HAP-1 (cell line): ENCODE measurements around the gene HSD11B2.

Experiments used
- DNase-seq, 2 experiments: peaks; one replicate each; pipeline ENCODE4 v3.0.0-alpha.2; 2016 to 2020; ENCODE audit warnings: low spot score in 2 of 2
- H3K27me3 ChIP-seq: fragments of 250-450 bp; sonication (Bioruptor Pico); 2 replicates; pipeline ENCODE4 v1.5.1; 2020; ENCODE audit warnings: low read depth, mild to moderate bottlenecking, moderate library complexity
- H3K36me3 ChIP-seq: fragments of 250-450 bp; sonication (Bioruptor Pico); replicated peaks from 2 replicates; pipeline ENCODE4 v1.5.1; 2020; ENCODE audit warnings: mild to moderate bottlenecking
- H3K4me1 ChIP-seq: fragments of 250-450 bp; sonication (Bioruptor Pico); 2 replicates; pipeline ENCODE4 v1.5.1; 2020; ENCODE audit warnings: mild to moderate bottlenecking
- H3K4me3 ChIP-seq: fragments of 250-450 bp; sonication (Bioruptor Pico); 2 replicates; pipeline ENCODE4 v1.5.1; 2020; ENCODE audit warnings: mild to moderate bottlenecking, moderate library complexity
- H3K9me3 ChIP-seq: fragments of 250-450 bp; sonication (Bioruptor Pico); 2 replicates; pipeline ENCODE4 v1.5.1; 2020; ENCODE audit warnings: mild to moderate bottlenecking, moderate library complexity
- in situ Hi-C: fragments of 300-500 bp; cut with MboI; formaldehyde crosslinking; loops from 3 replicates; pipeline ENCODE4 v1.14.3; 2020; ENCODE audit warnings: low sequenced_read_pairs, inconsistent platforms, mixed read lengths

Gene HSD11B2

GRCh38 chr16:67463059-67463458 is 32.1 kb downstream of the HSD11B2 start:
- H3K9me3 ChIP-seq = no peaks in the 10 kb centered on the region
- DNase-seq = no peak
- H3K4me1 ChIP-seq = peaks cover 4% of the 10 kb centered on the region; the same call in 1 of the 2 replicates
- in situ Hi-C loops = loop anchor here (10.0 kb wide), 1 partner anchor 488 kb away; no protein-coding TSS in a partner anchor
- no peaks in the 10 kb centered on the region for H3K27me3 ChIP-seq
- no peak overlapping the region for H3K4me3 ChIP-seq
- no peaks in the 10 kb centered on the region for H3K36me3 ChIP-seq

- Histone ChIP-seq H3K27me3 (no peaks in the 10 kb centered on the region), H3K4me1 (peaks cover 4% of the 10 kb centered on the region; the same call in 1 of the 2 replicates), H3K9me3 (no peaks in the 10 kb centered on the region), H3K4me3 (no peak overlapping the region), H3K36me3 (no peaks in the 10 kb centered on the region)
- DNase-seq = no peak
- in situ Hi-C loops = loop anchor here (10.0 kb wide), 1 partner anchor 489 kb away; no protein-coding TSS in a partner anchor
Observed at GRCh38 chr16:67463691-67464090, 32.8 kb downstream of the HSD11B2 start.

DNA sequence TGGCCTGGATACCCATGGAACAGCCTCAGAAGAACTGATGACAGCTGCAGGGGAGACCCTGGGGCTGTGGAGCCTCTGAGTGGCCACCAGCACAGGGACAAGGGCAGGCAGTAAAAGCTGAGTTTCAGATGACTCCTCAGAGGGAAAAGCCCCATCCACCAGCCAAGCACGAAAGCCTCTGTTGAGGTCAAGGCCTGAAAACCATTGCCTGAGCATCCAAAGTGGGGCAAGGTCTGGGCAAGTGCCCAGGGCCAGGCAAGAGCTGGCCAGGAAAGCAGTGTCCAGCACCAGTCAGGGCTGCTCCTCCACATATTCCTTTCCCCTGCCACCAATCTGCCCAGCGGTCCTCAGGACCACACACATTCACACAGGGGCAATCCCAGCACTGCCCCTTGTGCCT is 33.6 kb downstream of the HSD11B2 start:
- Histone ChIP-seq H3K9me3 (no peaks in the 10 kb centered on the region), H3K36me3 (no peaks in the 10 kb centered on the region), H3K27me3 (no peaks in the 10 kb centered on the region), H3K4me3 (no peak overlapping the region), H3K4me1 (peaks cover 4% of the 10 kb centered on the region; the same call in 1 of the 2 replicates)
- no peak for DNase-seq
- in situ Hi-C loops = loop anchor here (10.0 kb wide), 1 partner anchor 490 kb away; no protein-coding TSS in a partner anchor

- in situ Hi-C loops = loop anchor here (10.0 kb wide), 1 partner anchor 492 kb away; no protein-coding TSS in a partner anchor
- Histone ChIP-seq H3K4me3 (no peak overlapping the region), H3K27me3 (no peaks in the 10 kb centered on the region), H3K9me3 (no peaks in the 10 kb centered on the region), H3K36me3 (no peaks in the 10 kb centered on the region), H3K4me1 (peaks cover 4% of the 10 kb centered on the region; the same call in 1 of the 2 replicates)
- peak in 1 of 2 experiments; percentile 13 for DNase-seq
Observed at GRCh38 chr16:67466581-67466980, 35.7 kb downstream of the HSD11B2 start.

DNA sequence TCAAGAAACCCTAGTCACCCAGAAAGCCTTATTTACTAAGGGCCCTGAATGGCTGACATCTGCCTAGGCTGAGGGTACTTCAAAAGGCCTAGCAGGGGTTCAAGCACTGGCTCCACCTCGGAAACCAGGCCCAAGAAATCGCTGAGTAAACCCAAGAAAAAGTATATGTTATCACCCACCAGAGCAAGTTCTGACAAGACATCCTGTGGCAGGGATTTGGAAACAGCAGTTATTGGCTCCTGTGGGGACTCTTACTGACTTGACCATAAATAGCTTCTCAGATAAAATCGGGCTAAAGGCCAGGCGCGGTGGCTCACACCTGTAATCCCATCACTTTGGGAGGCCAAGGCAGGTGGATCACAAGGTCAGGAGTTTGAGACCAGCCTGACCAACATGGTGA is 37.8 kb downstream of the HSD11B2 start:
- in situ Hi-C loops = loop anchor here (10.0 kb wide), 1 partner anchor 494 kb away; no protein-coding TSS in a partner anchor
- H3K9me3 ChIP-seq = no peaks in the 10 kb centered on the region
- H3K4me1 ChIP-seq = peaks cover 4% of the 10 kb centered on the region; the same call in 1 of the 2 replicates
- DNase-seq = no peak
- no peaks in the 10 kb centered on the region for H3K27me3 ChIP-seq
- no peak overlapping the region for H3K4me3 ChIP-seq
- H3K36me3 ChIP-seq = no peaks in the 10 kb centered on the region

DNA sequence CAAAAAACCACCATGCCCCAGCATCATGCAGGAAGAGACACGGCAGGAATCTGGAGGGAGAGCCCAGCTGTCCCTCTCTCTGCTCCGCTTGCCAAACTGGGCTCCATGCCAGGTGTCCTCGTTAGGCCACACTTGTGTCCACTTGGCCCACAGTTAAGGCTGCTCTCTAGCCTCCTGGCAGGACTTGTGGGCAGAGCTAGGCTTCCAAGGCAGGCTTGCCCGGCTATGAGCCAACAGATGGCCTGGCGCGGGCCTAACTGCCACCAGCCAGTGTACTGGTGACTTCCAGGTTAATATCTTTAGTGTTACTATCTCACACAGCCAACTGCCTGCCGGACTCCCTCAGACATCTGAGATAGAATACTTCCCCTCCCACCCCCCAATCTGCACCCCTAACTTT is 39.4 kb downstream of the HSD11B2 start:
- no peak overlapping the region for H3K4me3 ChIP-seq
- in situ Hi-C loops = no loop called here
- no peaks in the 10 kb centered on the region for H3K27me3 ChIP-seq
- no peak for DNase-seq
- H3K9me3 ChIP-seq = no peaks in the 10 kb centered on the region
- H3K4me1 ChIP-seq = peaks cover 4% of the 10 kb centered on the region; the same call in 1 of the 2 replicates
- no peaks in the 10 kb centered on the region for H3K36me3 ChIP-seq

DNA sequence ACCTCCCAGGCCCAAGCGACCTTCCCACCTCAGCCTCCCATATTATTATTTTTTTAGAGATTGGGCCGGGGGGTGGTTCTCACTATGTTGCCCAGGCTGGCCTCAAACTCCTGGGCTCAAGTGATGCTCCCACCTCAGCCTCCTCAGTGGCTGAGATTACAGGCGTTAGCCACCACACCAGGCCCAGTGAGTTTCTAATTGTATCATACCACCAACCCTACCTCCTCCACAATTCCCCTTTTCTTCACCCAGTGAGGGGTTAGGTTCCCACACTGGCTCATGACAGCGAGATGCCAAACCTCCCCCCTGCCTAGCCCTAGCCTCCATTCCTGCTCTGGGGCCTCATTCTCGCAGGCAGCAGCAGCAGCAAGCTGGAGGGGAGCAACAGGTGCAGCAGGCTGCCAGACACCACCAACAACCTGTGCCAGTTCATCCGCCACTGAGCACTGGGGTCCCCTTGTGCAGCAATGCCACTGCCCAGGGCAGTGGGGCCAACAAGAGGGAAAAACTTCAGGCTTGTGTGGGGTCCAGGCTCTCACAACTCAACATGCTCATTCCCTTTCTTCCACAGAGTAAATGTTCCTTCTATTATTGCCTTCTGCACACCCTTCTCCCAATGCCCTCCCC is 41.0 kb downstream of the HSD11B2 start:
- Histone ChIP-seq H3K27me3 (no peaks in the 10 kb centered on the region), H3K4me3 (no peak overlapping the region), H3K36me3 (no peaks in the 10 kb centered on the region), H3K9me3 (no peaks in the 10 kb centered on the region), H3K4me1 (no peaks in the 10 kb centered on the region; the same call in 1 of the 2 replicates)
- in situ Hi-C loops = no loop called here
- no peak for DNase-seq

GRCh38 chr16:67474551-67475455 is 43.9 kb downstream of the HSD11B2 start:
- Histone ChIP-seq H3K4me1 (peaks cover 4% of the 10 kb centered on the region), H3K4me3 (no peak overlapping the region), H3K9me3 (no peaks in the 10 kb centered on the region), H3K27me3 (no peaks in the 10 kb centered on the region), H3K36me3 (no peaks in the 10 kb centered on the region)
- in situ Hi-C loops = no loop called here
- no peak for DNase-seq

- H3K36me3 ChIP-seq = no peaks in the 10 kb centered on the region
- in situ Hi-C loops = no loop called here
Observed at GRCh38 chr16:67477960-67478554, 47.1 kb downstream of the HSD11B2 start.

GRCh38 chr16:67480833-67481560 is 50.1 kb downstream of the HSD11B2 start, which contains the start of gene ATP6V0D1:
Gene ATP6V0D1 (minus strand): TSS chr16:67481157. CDS start chr16:67481086, 71 bp downstream.
- peak; percentile 95 to 99 for DNase-seq
- in situ Hi-C loops = no loop called here
- peaks cover 13% of the 10 kb centered on the region for H3K4me1 ChIP-seq
- H3K9me3 ChIP-seq = no peaks in the 10 kb centered on the region
- no peaks in the 10 kb centered on the region for H3K36me3 ChIP-seq
- H3K4me3 ChIP-seq = peak within 1 kb of the TSS; percentile 96
- H3K27me3 ChIP-seq = no peaks in the 10 kb centered on the region

More at GRCh38 chr16:67477960-67478554, 47.1 kb downstream of the HSD11B2 start:
- no peak for DNase-seq
- H3K9me3 ChIP-seq = no peaks in the 10 kb centered on the region
- no peaks in the 10 kb centered on the region for H3K27me3 ChIP-seq
- no peak overlapping the region for H3K4me3 ChIP-seq
- H3K4me1 ChIP-seq = peaks cover 13% of the 10 kb centered on the region

GRCh38 chr16:67481561-67482232 is 50.8 kb downstream of the HSD11B2 start:
- H3K4me1 ChIP-seq = peaks cover 13% of the 10 kb centered on the region
- no peaks in the 10 kb centered on the region for H3K9me3 ChIP-seq
- no peaks in the 10 kb centered on the region for H3K36me3 ChIP-seq
- DNase-seq = peak; percentile 37 to 73
- in situ Hi-C loops = no loop called here
- peak overlapping the region; percentile 96 for H3K4me3 ChIP-seq
- no peaks in the 10 kb centered on the region for H3K27me3 ChIP-seq

DNA sequence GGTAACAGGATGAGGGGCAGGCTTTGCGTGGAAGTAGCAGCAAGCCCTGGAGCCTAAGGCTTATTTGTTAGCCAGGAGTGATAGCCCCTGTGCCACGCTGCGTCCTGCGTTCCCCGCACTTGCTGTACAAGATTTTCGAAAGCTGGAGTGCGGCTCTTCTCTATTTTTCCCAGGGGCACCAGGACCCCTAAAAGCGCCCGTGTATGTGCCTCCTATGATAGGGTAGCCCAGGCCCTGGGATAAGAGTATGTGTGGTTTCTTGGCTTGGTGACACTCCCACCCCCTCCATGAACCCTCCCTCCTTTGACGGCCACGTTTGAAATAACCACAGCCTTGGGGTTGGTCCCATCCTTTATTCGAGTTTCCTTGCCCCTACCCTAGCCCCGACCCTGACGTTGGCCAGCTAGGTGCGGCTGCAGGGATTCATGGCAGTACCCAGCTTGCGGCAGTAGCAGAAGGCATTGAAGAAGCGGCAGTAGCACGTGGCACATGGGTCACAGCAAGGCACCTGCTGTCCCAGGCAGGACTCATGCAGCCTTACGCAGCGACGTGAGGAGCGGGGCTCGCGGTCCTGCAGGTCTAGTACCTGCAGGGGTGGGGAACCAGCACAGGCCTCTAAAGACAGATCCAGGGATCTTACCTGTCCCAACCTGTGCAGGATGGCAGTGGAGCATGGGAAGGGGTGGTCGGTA is 51.5 kb downstream of the HSD11B2 start:
- DNase-seq = no peak
- H3K4me1 ChIP-seq = peaks cover 13% of the 10 kb centered on the region
- no peaks in the 10 kb centered on the region for H3K27me3 ChIP-seq
- peak overlapping the region; percentile 96 for H3K4me3 ChIP-seq
- no peaks in the 10 kb centered on the region for H3K9me3 ChIP-seq
- in situ Hi-C loops = no loop called here
- H3K36me3 ChIP-seq = no peaks in the 10 kb centered on the region
